ENCODE measurements around the gene ZC4H2.

DNA sequence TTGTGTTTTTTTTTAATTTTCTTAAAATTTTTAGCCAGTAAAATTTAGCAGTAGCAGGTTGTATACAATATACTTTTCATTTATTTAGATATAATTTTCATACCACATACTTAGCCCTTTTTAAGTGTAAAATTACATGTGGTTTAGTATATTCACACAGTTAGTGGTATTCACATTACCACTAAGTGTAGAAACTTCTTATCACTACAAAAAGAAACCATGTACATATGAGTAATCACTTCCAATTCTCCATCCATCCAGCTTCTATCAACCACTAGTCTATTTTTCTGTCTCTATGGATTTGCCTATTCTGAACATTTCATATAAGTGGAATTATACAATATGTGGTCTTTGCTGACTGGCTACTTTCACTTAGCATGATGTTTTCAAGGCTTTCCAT lies 109.0 kb downstream of the ZC4H2 start:
- no peak for TF ChIP-seq POLR2A (IDR thresholded peaks at IDR 0.05; ENCODE audit: low read depth, low read length)
- TF ChIP-seq TAF1 (IDR thresholded peaks at IDR 0.05; ENCODE audit: low read depth, low read length) = no peak
- TF ChIP-seq POLR2AphosphoS5 (IDR thresholded peaks at IDR 0.05; ENCODE audit: low read depth, low read length) = no peak
- TF ChIP-seq POU2F2 (IDR thresholded peaks at IDR 0.05; ENCODE audit: low read depth, low read length) = no peak
- no peak for TF ChIP-seq SPI1 (IDR thresholded peaks at IDR 0.05; ENCODE audit: low read depth, low read length)
- no peak for TF ChIP-seq PAX5 (IDR thresholded peaks at IDR 0.05; ENCODE audit: insufficient read depth, low read length, severe bottlenecking)

Data from GM12891 (cell line).